Keratinocyte (primary cell): Measurements from ENCODE around the gene ELMO3. TPM values are rescaled to one million over a fixed set of nuclear protein-coding genes. Genes with fewer than 3 reads are reported as not detected.

Experiments
- DNase-seq: peaks from one replicate; pipeline ENCODE4 v3.0.0-alpha.2; 2011; ENCODE audit warnings: low read depth, missing footprints, low spot score
- FAIRE-seq: peaks from 2 replicates; lab custom pipeline; 2011; peaks lifted over from hg19 to GRCh38; lab: Jason Lieb, UNC
- H2AFZ ChIP-seq: 2 replicates; pipeline ENCODE4 v1.6.0; 2012; ENCODE audit warnings: low read length, control low read depth, inconsistent platforms; ENCODE audit not compliant: control insufficient read depth
- H3K27ac ChIP-seq: 2 replicates; pipeline ENCODE4 v1.5.1; 2011; ENCODE audit warnings: low read length; ENCODE audit not compliant: control insufficient read depth, insufficient read depth
- H3K27me3 ChIP-seq: 3 replicates; pipeline ENCODE4 v1.6.0; 2011; ENCODE audit warnings: low read length; ENCODE audit not compliant: control insufficient read depth, insufficient read depth; ENCODE audit errors: extremely low read depth
- H3K36me3 ChIP-seq, 2 experiments: 2 replicates in 1 of 2; 3 replicates in 1 of 2; pipeline ENCODE4 v1.5.1; 2011; ENCODE audit warnings: low read length in 2 of 2, mild to moderate bottlenecking in 1 of 2; ENCODE audit not compliant: control insufficient read depth in 2 of 2, insufficient read depth in 2 of 2; ENCODE audit errors: extremely low read depth in 1 of 2
- H3K4me1 ChIP-seq: 3 replicates; pipeline ENCODE4 v1.5.1; 2011; ENCODE audit warnings: low read length; ENCODE audit not compliant: control insufficient read depth, insufficient read depth; ENCODE audit errors: extremely low read depth
- H3K4me2 ChIP-seq: 3 replicates; pipeline ENCODE4 v1.6.0; 2011; ENCODE audit warnings: low read depth, low read length; ENCODE audit not compliant: control insufficient read depth, insufficient read depth; ENCODE audit errors: extremely low read depth
- H3K4me3 ChIP-seq, 3 experiments: fragments of 200-600 bp in 1 of 3; sonication (generic) in 1 of 3; 2 replicates in 2 of 3; 3 replicates in 1 of 3; pipeline ENCODE4 v1.5.1; 2011 to 2016; ENCODE audit warnings: low read length in 3 of 3, mild to moderate bottlenecking in 3 of 3, control low read depth in 2 of 3, inconsistent platforms in 1 of 3, low read depth in 1 of 3, mixed read lengths in 1 of 3, mixed run types in 1 of 3, moderate library complexity in 1 of 3; ENCODE audit not compliant: control insufficient read depth in 2 of 3, insufficient read depth in 2 of 3; ENCODE audit errors: extremely low read depth in 1 of 3
- H3K79me2 ChIP-seq: 2 replicates; pipeline ENCODE4 v1.6.0; 2012; ENCODE audit warnings: low read length; ENCODE audit not compliant: control insufficient read depth, insufficient read depth
- H3K9ac ChIP-seq: 3 replicates; pipeline ENCODE4 v1.6.0; 2011; ENCODE audit warnings: low read length; ENCODE audit not compliant: control insufficient read depth, insufficient read depth; ENCODE audit errors: extremely low read depth
- H3K9me1 ChIP-seq: 3 replicates; pipeline ENCODE4 v1.6.0; 2011; ENCODE audit warnings: low read length; ENCODE audit not compliant: control insufficient read depth, insufficient read depth; ENCODE audit errors: extremely low read depth
- H3K9me3 ChIP-seq: 2 replicates; pipeline ENCODE4 v1.5.1; 2012; ENCODE audit warnings: low read depth, low read length; ENCODE audit not compliant: control insufficient read depth
- H4K20me1 ChIP-seq: 3 replicates; pipeline ENCODE4 v1.6.0; 2011; ENCODE audit warnings: low read length; ENCODE audit not compliant: control insufficient read depth, insufficient read depth; ENCODE audit errors: extremely low read depth
- CTCF ChIP-seq, 3 experiments: IDR thresholded peaks in 1 of 3; conservative IDR thresholded peaks in 1 of 3; optimal IDR thresholded peaks in 1 of 3; 2 replicates in 2 of 3; 3 replicates in 1 of 3; pipeline versions ENCODE3 to v1.5.1; 2011; ENCODE audit warnings: low read length in 3 of 3, mild to moderate bottlenecking in 3 of 3, moderate library complexity in 2 of 3, control low read depth in 1 of 3, inconsistent platforms in 1 of 3; ENCODE audit not compliant: insufficient read depth in 2 of 3; ENCODE audit errors: extremely low read depth in 1 of 3
- EZH2 ChIP-seq: IDR thresholded peaks from one replicate; pipeline ENCODE4 v1.6.1; 2012; ENCODE audit warnings: inconsistent platforms, mild to moderate bottlenecking, low read length, moderate library complexity
- dilution Hi-C: fragments of 300-500 bp; cut with MboI; formaldehyde crosslinking; loops from one replicate; pipeline ENCODE4 v1.7.0; 2020; ENCODE audit warnings: low sequenced_read_pairs; ENCODE audit not compliant: extremely low pct_ligation_motif_present
- polyA plus RNA-seq, 5 experiments: library from polyadenylated mRNA; depleted of rRNA in 3 of 5; stranded (reverse) in 3 of 5; stranded (forward) in 1 of 5; unstranded in 1 of 5; fragments of >200 nt; gene quantifications; 1 replicate in 1 of 5; 2 replicates in 3 of 5; 3 replicates in 1 of 5; pipeline versions ENCODE4 v1.2.1 to v1.2.3, GENCODE V29; 2011 to 2012; ENCODE audit warnings: missing spikeins in 2 of 5, low read depth in 1 of 5, low replicate concordance in 1 of 5

The ELMO3 gene
- polyA plus RNA-seq, 1 donor (not counting 4 experiments of a cell fraction or from before 2014, with no cell fraction given) = 21.0 TPM

- dilution Hi-C loops = no loop called here
- H2AFZ ChIP-seq = no peak overlapping the region
- no peak for FAIRE-seq
These were observed 32.1 kb downstream of the ELMO3 start for GRCh38 chr16:67230809-67231660.

GRCh38 chr16:67233596-67233995 lies 34.7 kb downstream of the ELMO3 start:
- FAIRE-seq = no peak
- no peak overlapping the region for H3K27ac ChIP-seq
- H3K9me1 ChIP-seq = no peaks in the 10 kb centered on the region
- peaks cover 11% of the 10 kb centered on the region for H3K4me1 ChIP-seq
- no peak overlapping the region for H2AFZ ChIP-seq
- H3K79me2 ChIP-seq = peaks cover 5% of the 10 kb centered on the region
- H3K9ac ChIP-seq = no peak overlapping the region
- peaks cover 36 to 52% of the 10 kb centered on the region in 2 experiments for H3K36me3 ChIP-seq
- dilution Hi-C loops = no loop called here
- no peaks in the 10 kb centered on the region for H3K9me3 ChIP-seq
- TF ChIP-seq CTCF (optimal IDR thresholded peaks at IDR 0.05 in 1 of 3, IDR thresholded peaks at IDR 0.05 in 1 of 3, conservative IDR thresholded peaks at IDR 0.05 in 1 of 3; ENCODE audit: extremely low read depth in 1 of 3, insufficient read depth in 2 of 3, low read length in 3 of 3) = no peak
- TF ChIP-seq EZH2 = no peak
- no peaks in the 10 kb centered on the region for H3K27me3 ChIP-seq
- H3K4me2 ChIP-seq = no peak overlapping the region
- H4K20me1 ChIP-seq = no peaks in the 10 kb centered on the region
- DNase-seq = no peak
- no peak overlapping the region for H3K4me3 ChIP-seq

More at GRCh38 chr16:67230809-67231660, 32.1 kb downstream of the ELMO3 start:
- H3K9me3 ChIP-seq = no peaks in the 10 kb centered on the region
- no peak overlapping the region for H3K4me3 ChIP-seq
- H3K9ac ChIP-seq = no peak overlapping the region
- H3K36me3 ChIP-seq = peaks cover 34 to 46% of the 10 kb centered on the region in 2 experiments
- peaks cover 22% of the 10 kb centered on the region for H3K4me1 ChIP-seq
- H3K9me1 ChIP-seq = no peaks in the 10 kb centered on the region
- H3K27ac ChIP-seq = no peak overlapping the region
- TF ChIP-seq EZH2 = no peak
- H3K79me2 ChIP-seq = peaks cover 22% of the 10 kb centered on the region
- H4K20me1 ChIP-seq = no peaks in the 10 kb centered on the region
- no peak for DNase-seq
- no peak overlapping the region for H3K4me2 ChIP-seq
- no peaks in the 10 kb centered on the region for H3K27me3 ChIP-seq
